Gastrocnemius medialis (tissue), 4 donors: ENCODE data around the gene RBM47. TPM values are rescaled to one million over a fixed set of nuclear protein-coding genes. Genes with fewer than 3 reads are reported as not detected.

Experiments used
- ATAC-seq, 2 donors: fragments of 150-250 bp; one replicate each; pipeline ENCODE4 v1.9.1; 2016
- DNase-seq, 2 donors: peaks; one replicate each; pipeline ENCODE4 v3.0.0-alpha.2; 2019
- H3K27ac ChIP-seq, 4 donors: fragments of 200-600 bp; sonication (generic); 1 replicate in 1 of 4; 2 replicates in 3 of 4; pipeline ENCODE4 v1.5.1; 2016 to 2018; ENCODE audit warnings: mild to moderate bottlenecking in 2 of 4, moderate library complexity in 1 of 4
- H3K27me3 ChIP-seq, 3 donors: fragments of 200-600 bp; sonication (generic) in 2 of 3; 1 replicate in 1 of 3; 2 replicates in 2 of 3; pipeline versions ENCODE4 v1.5.1 to v1.6.0; 2016 to 2019; ENCODE audit warnings: mild to moderate bottlenecking in 1 of 3, moderate library complexity in 1 of 3
- H3K36me3 ChIP-seq, 2 donors: fragments of 200-600 bp; sonication (generic) in 1 of 2; one replicate each; pipeline ENCODE4 v1.5.1; 2017 to 2018
- H3K4me1 ChIP-seq, 2 donors: fragments of 200-600 bp; sonication (generic) in 1 of 2; one replicate each; pipeline ENCODE4 v1.5.1; 2016 to 2017; ENCODE audit warnings: mild to moderate bottlenecking in 2 of 2
- H3K4me3 ChIP-seq, 4 donors: fragments of 200-600 bp; sonication (generic) in 3 of 4; 1 replicate in 1 of 4; 2 replicates in 3 of 4; pipeline ENCODE4 v1.5.1; 2016 to 2019; ENCODE audit warnings: mild to moderate bottlenecking in 2 of 4
- H3K9me3 ChIP-seq, 3 donors: fragments of 200-600 bp; sonication (generic) in 2 of 3; 1 replicate in 1 of 3; 2 replicates in 2 of 3; pipeline ENCODE4 v1.5.1; 2016 to 2019
- CTCF ChIP-seq, 5 experiments: fragments of 450-650 bp in 3 of 5; fragments of 200-600 bp in 2 of 5; sonication (generic) in 2 of 5; IDR thresholded peaks in 4 of 5; conservative IDR thresholded peaks in 1 of 5; 1 replicate in 4 of 5; 2 replicates in 1 of 5; pipeline ENCODE4 v1.5.1; 2016 to 2019; ENCODE audit warnings: antibody characterized with exemption in 5 of 5, mild to moderate bottlenecking in 3 of 5, moderate library complexity in 3 of 5
- POLR2A ChIP-seq, 2 donors: fragments of 450-650 bp; IDR thresholded peaks; one replicate each; pipeline ENCODE4 v1.6.1; 2017; ENCODE audit warnings: antibody characterized with exemption in 2 of 2, mild to moderate bottlenecking in 2 of 2, moderate library complexity in 2 of 2
- in situ Hi-C, 4 donors: fragments of 200-750 bp; cut with MboI; loops; one replicate each; pipeline versions ENCODE4 v1.15.0 to v1.8.0; 2017; ENCODE audit warnings: low sequenced_read_pairs in 4 of 4
- intact Hi-C: fragments of 100-400 bp; cut with DNase I; formaldehyde crosslinking; loops from one replicate; pipeline ENCODE4 v1.15.1; 2023; ENCODE audit warnings: low total_unique reads
- total RNA-seq, 4 donors: library from RNA; depleted of rRNA; stranded (reverse); fragments of >200 nt; gene quantifications; one replicate each; pipeline versions ENCODE4 v1.1.0 to v1.2.3, GENCODE V29; 2016

The RBM47 gene
- total RNA-seq, 4 donors from 2014 or later = 1.5 to 8.7 (median 4.3) TPM

GRCh38 chr4:40656201-40656863 is 26.7 kb upstream of the RBM47 start:
- TF ChIP-seq POLR2A (IDR thresholded peaks at IDR 0.05) (no peak), CTCF (IDR thresholded peaks at IDR 0.05 in 4 of 5, conservative IDR thresholded peaks at IDR 0.05 in 1 of 5) (no peak)
- Histone ChIP-seq H3K27ac (no peak overlapping the region), H3K4me1 (no peaks in the 10 kb centered on the region), H3K9me3 (no peaks in the 10 kb centered on the region), H3K27me3 (no peaks in the 10 kb centered on the region), H3K36me3 (no peaks in the 10 kb centered on the region), H3K4me3 (no peak overlapping the region)
- intact Hi-C loops (no loop called here), in situ Hi-C loops (no loop called here)
- ATAC-seq = no peak
- no peak for DNase-seq

GRCh38 chr4:40651280-40651679 is 21.6 kb upstream of the RBM47 start:
- H3K27me3 ChIP-seq = no peaks in the 10 kb centered on the region
- no peak overlapping the region for H3K4me3 ChIP-seq
- no peaks in the 10 kb centered on the region for H3K4me1 ChIP-seq
- H3K27ac ChIP-seq = no peak overlapping the region
- no peaks in the 10 kb centered on the region for H3K36me3 ChIP-seq
- DNase-seq (no peak), ATAC-seq (no peak)
- intact Hi-C loops (no loop called here), in situ Hi-C loops (no loop called here)
- TF ChIP-seq CTCF (IDR thresholded peaks at IDR 0.05 in 4 of 5, conservative IDR thresholded peaks at IDR 0.05 in 1 of 5) = no peak
- no peak for TF ChIP-seq POLR2A (IDR thresholded peaks at IDR 0.05)
- no peaks in the 10 kb centered on the region for H3K9me3 ChIP-seq

DNA sequence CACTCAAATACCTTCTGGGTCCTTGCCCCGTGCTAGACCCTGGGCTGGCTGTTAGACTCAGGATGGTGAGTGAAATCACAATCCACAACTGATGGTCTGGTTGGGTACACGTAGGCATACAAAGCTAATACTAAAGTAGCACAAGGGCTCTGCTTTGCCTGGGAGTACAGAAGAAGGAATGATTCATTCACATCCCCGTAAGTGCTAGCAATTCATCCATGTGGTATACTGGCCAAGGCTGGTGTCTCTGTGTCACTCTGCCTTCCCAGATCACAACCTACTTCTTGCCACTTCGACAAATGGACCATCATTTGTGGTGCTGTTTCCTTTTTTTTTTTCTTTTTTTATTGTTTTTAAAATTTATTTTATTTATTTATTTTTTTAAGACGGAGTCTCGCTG is 19.7 kb upstream of the RBM47 start:
- ATAC-seq (no peak), DNase-seq (no peak)
- Histone ChIP-seq H3K27me3 (no peaks in the 10 kb centered on the region), H3K4me3 (no peak overlapping the region), H3K9me3 (no peaks in the 10 kb centered on the region), H3K4me1 (no peaks in the 10 kb centered on the region), H3K27ac (no peak overlapping the region), H3K36me3 (no peaks in the 10 kb centered on the region)
- in situ Hi-C loops = no loop called here
- intact Hi-C loops = no loop called here
- TF ChIP-seq CTCF (IDR thresholded peaks at IDR 0.05 in 4 of 5, conservative IDR thresholded peaks at IDR 0.05 in 1 of 5) (no peak), POLR2A (IDR thresholded peaks at IDR 0.05) (no peak)

- in situ Hi-C loops (no loop called here), intact Hi-C loops (no loop called here)
- DNase-seq (peak in 1 of 2 donors; percentile 16), ATAC-seq (no peak)
- no peaks in the 10 kb centered on the region for H3K27me3 ChIP-seq
- H3K27ac ChIP-seq = no peak overlapping the region
- H3K4me3 ChIP-seq = no peak overlapping the region
- no peaks in the 10 kb centered on the region for H3K4me1 ChIP-seq
- no peaks in the 10 kb centered on the region for H3K9me3 ChIP-seq
- no peak for TF ChIP-seq CTCF (IDR thresholded peaks at IDR 0.05 in 4 of 5, conservative IDR thresholded peaks at IDR 0.05 in 1 of 5)
- TF ChIP-seq POLR2A (IDR thresholded peaks at IDR 0.05) = no peak
- H3K36me3 ChIP-seq = no peaks in the 10 kb centered on the region
These were observed 19.1 kb upstream of the RBM47 start for GRCh38 chr4:40648742-40649281.

DNA sequence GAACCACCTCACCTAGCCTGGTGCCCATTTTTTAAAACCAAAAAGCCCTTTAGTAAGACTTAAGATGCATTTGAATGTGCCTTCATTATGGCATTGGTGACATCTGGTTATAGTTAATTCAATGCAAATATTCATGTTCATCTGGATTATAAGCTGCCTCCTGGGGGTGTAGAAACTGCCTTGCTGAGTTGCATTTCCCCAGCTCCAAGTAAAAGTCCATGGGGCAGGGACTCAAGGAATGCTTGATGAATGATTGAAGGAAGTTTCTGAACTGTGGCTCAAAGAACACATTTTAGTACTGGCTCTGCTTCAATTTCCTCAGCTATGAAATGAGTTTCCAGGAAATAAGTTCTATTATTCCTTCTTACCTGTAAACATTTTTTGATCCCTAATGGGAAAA is 18.5 kb upstream of the RBM47 start:
- TF ChIP-seq POLR2A (IDR thresholded peaks at IDR 0.05) = no peak
- TF ChIP-seq CTCF (IDR thresholded peaks at IDR 0.05 in 4 of 5, conservative IDR thresholded peaks at IDR 0.05 in 1 of 5) = no peak
- H3K9me3 ChIP-seq = no peaks in the 10 kb centered on the region
- H3K4me1 ChIP-seq = no peaks in the 10 kb centered on the region
- no peak overlapping the region for H3K27ac ChIP-seq
- H3K27me3 ChIP-seq = no peaks in the 10 kb centered on the region
- in situ Hi-C loops (no loop called here), intact Hi-C loops (no loop called here)
- H3K4me3 ChIP-seq = no peak overlapping the region
- no peak for DNase-seq
- no peaks in the 10 kb centered on the region for H3K36me3 ChIP-seq
- no peak for ATAC-seq
